ENCODE data around the gene TCEA3. TPM values are rescaled to one million over a fixed set of nuclear protein-coding genes. Genes with fewer than 3 reads are reported as not detected.
"Not testable (repeated sequence)": the region's sequence is repeated elsewhere in the genome, so short reads cannot be mapped to it uniquely, and the experiment has no call there.

The TCEA3 gene
- polyA plus RNA-seq, 3 donors: 0.26 to 0.52 TPM; not detected in 1

- peaks cover 6 to 14% (median 7%) of the 10 kb centered on the region in 3 donors for H3K27me3 Mint-ChIP-seq (ENCODE audit: low read depth in 3 of 3)
- Histone ChIP-seq H3K9me3 (replicated peaks in 1 of 2; ENCODE audit: control insufficient read depth in 1 of 2, insufficient read depth in 1 of 2, low read length in 2 of 2) (no peaks in the 10 kb centered on the region), H3K36me3 (replicated peaks in 1 of 2; ENCODE audit: control insufficient read depth in 1 of 2, insufficient read depth in 2 of 2, low read length in 2 of 2) (no peaks in the 10 kb centered on the region), H3K27ac (ENCODE audit: low read depth in 1 of 2, low read length in 2 of 2) (no peak overlapping the region), H4K20me1 (ENCODE audit: insufficient read depth, low read length) (no peaks in the 10 kb centered on the region), H3K9ac (ENCODE audit: insufficient read depth, low read length, poor library complexity, severe bottlenecking) (no peak overlapping the region), H3K27me3 (ENCODE audit: control insufficient read depth in 2 of 2, insufficient read depth in 2 of 2, low read length in 2 of 2) (no peaks in the 10 kb centered on the region), H2AFZ (ENCODE audit: insufficient read depth, low read depth, low read length, poor library complexity, severe bottlenecking) (no peak overlapping the region), H3K79me2 (ENCODE audit: insufficient read depth, low read length) (no peaks in the 10 kb centered on the region), H3K4me1 (ENCODE audit: control insufficient read depth in 1 of 2, insufficient read depth in 2 of 2, low read length in 2 of 2) (peaks cover 18 to 24% of the 10 kb centered on the region in 2 donors), H3K4me3 (replicated peaks in 1 of 3; ENCODE audit: low read depth in 2 of 3, low read length in 3 of 3) (no peak overlapping the region), H3K4me2 (replicated peaks; ENCODE audit: extremely low read depth, low read length, poor library complexity, severe bottlenecking) (no peak overlapping the region)
- no peaks in the 10 kb centered on the region for H3K36me3 Mint-ChIP-seq
- H3K4me1 Mint-ChIP-seq: peaks cover 25% of the 10 kb centered on the region
- H3K9me3 Mint-ChIP-seq: no peaks in the 10 kb centered on the region
- H3K27ac Mint-ChIP-seq: peak overlapping the region; percentile 3 to 90 (median 42)
- 98% methylated on average over 14 of the region's 19 CpGs for WGBS (ENCODE audit: insufficient coverage)
- no peak for TF ChIP-seq CTCF (IDR thresholded peaks at IDR 0.05)
- intact Hi-C loops (cut with micrococcal nuclease): no loop called here
- DNase-seq: no peak
- H3K4me3 Mint-ChIP-seq: no peak overlapping the region
Observed at GRCh38 chr1:23376890-23377811, 47.4 kb downstream of the TCEA3 start.

GRCh38 chr1:23374079-23374735 is 50.3 kb downstream of the TCEA3 start:
- not testable (repeated sequence) for H3K4me3 Mint-ChIP-seq; H3K27me3 Mint-ChIP-seq (ENCODE audit: low read depth in 3 of 3)

More at GRCh38 chr1:23374079-23374735, 50.3 kb downstream of the TCEA3 start:
- DNase-seq; H3K36me3 Mint-ChIP-seq; H3K27me3 ChIP-seq (ENCODE audit: control insufficient read depth in 2 of 2, insufficient read depth in 2 of 2, low read length in 2 of 2); H3K9me3 ChIP-seq (replicated peaks in 1 of 2; ENCODE audit: control insufficient read depth in 1 of 2, insufficient read depth in 1 of 2, low read length in 2 of 2); H3K4me3 ChIP-seq (replicated peaks in 1 of 3; ENCODE audit: low read depth in 2 of 3, low read length in 3 of 3); H3K9ac ChIP-seq (ENCODE audit: insufficient read depth, low read length, poor library complexity, severe bottlenecking); H3K79me2 ChIP-seq (ENCODE audit: insufficient read depth, low read length); H4K20me1 ChIP-seq (ENCODE audit: insufficient read depth, low read length); H3K9me3 Mint-ChIP-seq; H3K36me3 ChIP-seq (replicated peaks in 1 of 2; ENCODE audit: control insufficient read depth in 1 of 2, insufficient read depth in 2 of 2, low read length in 2 of 2); H3K27ac Mint-ChIP-seq; intact Hi-C loops (cut with micrococcal nuclease); H2AFZ ChIP-seq (ENCODE audit: insufficient read depth, low read depth, low read length, poor library complexity, severe bottlenecking); H3K4me2 ChIP-seq (replicated peaks; ENCODE audit: extremely low read depth, low read length, poor library complexity, severe bottlenecking); H3K27ac ChIP-seq (ENCODE audit: low read depth in 1 of 2, low read length in 2 of 2): not testable (repeated sequence)
- H3K4me1 Mint-ChIP-seq: peaks cover 36% of the 10 kb centered on the region
- WGBS (ENCODE audit: insufficient coverage): 94% methylated on average over 11 of the region's 12 CpGs
- H3K4me1 ChIP-seq (ENCODE audit: control insufficient read depth in 1 of 2, insufficient read depth in 2 of 2, low read length in 2 of 2): peaks cover 24 to 26% of the 10 kb centered on the region in 2 donors

Measured in CD14-positive monocyte (primary cell).